GM12875 (cell line): ENCODE measurements around the gene EVL.

Source experiments
- H3K4me3 ChIP-seq: one replicate; pipeline ENCODE4 v1.5.1; 2011; ENCODE audit warnings: low read depth, low read length, control low read depth
- TF ChIP-seq, protein P1 (sequence below): IDR thresholded peaks from 2 replicates; pipeline ENCODE4 v1.5.1; 2011; ENCODE audit warnings: low read depth, mild to moderate bottlenecking, control low read depth, inconsistent platforms, low read length, moderate library complexity, borderline replicate concordance; ENCODE audit not compliant: insufficient read depth

EVL gene

DNA sequence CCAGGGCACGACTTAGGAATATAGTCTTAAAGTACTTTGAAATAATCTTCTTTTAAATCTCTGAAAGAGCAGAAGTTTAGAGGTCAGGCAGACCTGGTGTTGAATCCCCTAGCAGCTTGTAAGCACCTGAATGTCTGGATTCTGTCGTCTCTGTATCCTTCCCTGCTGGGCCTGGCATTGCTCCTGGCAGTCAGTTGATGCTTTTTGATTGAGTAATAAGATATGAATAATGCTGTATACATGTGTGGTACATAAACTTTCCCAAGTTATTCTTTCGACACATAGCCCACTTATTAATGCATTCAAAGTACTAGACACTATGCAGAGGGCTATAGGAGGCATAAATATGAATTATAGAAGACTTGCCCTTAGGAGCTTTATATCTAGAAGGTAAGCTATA, 31.4 kb downstream of the EVL start:
- no peak overlapping the region for H3K4me3 ChIP-seq
- TF ChIP-seq, protein P1, sequence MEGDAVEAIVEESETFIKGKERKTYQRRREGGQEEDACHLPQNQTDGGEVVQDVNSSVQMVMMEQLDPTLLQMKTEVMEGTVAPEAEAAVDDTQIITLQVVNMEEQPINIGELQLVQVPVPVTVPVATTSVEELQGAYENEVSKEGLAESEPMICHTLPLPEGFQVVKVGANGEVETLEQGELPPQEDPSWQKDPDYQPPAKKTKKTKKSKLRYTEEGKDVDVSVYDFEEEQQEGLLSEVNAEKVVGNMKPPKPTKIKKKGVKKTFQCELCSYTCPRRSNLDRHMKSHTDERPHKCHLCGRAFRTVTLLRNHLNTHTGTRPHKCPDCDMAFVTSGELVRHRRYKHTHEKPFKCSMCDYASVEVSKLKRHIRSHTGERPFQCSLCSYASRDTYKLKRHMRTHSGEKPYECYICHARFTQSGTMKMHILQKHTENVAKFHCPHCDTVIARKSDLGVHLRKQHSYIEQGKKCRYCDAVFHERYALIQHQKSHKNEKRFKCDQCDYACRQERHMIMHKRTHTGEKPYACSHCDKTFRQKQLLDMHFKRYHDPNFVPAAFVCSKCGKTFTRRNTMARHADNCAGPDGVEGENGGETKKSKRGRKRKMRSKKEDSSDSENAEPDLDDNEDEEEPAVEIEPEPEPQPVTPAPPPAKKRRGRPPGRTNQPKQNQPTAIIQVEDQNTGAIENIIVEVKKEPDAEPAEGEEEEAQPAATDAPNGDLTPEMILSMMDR, result no peak

DNA sequence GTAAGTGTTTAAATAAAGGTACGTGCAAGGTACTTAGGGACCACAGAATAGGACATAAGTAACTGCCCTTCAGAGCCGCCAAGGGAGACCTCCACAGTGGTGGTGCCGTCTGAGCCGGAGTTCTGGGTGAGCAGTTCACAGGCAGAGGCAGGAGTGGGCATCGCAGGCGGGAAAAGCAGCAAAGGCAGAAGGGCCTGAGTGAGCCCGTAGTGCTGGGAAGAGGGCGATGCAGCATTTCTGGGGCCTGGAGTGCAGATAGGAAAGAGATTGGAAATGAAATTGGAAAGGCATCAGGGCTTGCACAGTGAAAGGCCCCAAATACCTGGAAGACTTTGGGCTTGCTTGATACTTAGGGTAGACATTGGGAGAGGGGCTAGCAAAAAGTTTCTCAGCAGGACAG, 32.9 kb downstream of the EVL start:
- no peak overlapping the region for H3K4me3 ChIP-seq
- TF ChIP-seq, protein P1, result no peak

DNA sequence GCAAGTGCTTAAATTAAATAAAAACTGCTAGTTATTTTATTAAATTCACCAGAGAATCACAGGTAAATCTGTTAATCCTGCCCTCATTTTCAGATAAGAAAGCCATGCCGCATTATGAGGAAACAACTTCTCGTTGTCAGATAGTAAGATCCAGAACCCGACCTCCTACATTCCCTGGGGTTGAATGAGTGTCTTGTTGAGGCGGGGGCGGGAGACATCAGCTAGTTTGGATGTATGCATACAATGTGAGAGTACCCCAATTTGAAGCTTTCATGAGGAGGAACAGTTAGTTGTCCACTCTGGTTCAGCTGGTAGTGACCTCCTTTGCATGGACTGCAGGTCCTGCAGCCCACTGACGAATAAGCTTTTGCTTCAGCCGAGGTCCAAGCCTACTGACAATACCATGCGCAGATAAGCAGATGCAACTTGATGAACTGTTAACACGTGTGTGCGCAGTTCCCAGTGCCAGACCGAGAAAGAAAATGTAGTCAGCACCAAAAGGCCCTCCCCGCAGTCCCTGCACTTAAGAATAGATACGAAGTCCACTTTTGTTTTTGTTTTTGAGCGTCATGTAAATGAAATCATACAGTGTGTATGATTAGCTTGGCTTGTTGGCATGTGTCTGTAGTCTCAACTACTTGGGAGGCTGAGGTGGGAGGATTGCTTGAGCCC, 34.9 kb downstream of the EVL start:
- TF ChIP-seq, protein P1, result no peak
- no peak overlapping the region for H3K4me3 ChIP-seq

DNA sequence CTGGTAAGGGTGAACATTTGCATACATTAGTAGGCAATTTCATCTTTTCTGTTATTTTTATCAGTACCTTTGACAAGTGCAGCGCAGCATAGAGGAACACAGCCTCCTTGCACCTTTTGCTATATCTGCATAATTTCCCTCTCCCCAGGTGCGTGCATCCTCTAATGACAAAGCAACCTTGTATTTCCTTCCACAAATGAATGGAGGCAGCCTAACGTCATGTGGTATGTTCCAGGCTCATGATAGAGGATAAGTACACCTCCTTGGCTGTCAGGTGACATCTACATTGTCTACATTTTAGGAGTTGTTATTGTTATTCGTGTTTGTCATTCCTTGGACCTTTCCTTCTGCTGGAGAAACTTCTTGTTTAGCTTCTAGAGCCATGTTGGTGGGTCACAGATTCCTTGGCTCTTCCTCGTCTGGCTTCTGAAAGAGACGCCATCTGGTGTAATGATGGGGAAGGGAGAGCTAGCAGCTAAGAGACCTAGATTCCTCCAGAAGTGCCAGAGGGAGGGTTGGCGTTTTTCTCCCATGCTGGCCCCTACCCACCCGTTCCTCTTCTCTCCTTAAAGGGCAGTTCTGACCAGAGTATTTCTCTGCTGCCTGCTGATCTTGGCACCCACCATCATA, 37.0 kb downstream of the EVL start:
- TF ChIP-seq, protein P1, result no peak
- H3K4me3 ChIP-seq, result no peak overlapping the region

DNA sequence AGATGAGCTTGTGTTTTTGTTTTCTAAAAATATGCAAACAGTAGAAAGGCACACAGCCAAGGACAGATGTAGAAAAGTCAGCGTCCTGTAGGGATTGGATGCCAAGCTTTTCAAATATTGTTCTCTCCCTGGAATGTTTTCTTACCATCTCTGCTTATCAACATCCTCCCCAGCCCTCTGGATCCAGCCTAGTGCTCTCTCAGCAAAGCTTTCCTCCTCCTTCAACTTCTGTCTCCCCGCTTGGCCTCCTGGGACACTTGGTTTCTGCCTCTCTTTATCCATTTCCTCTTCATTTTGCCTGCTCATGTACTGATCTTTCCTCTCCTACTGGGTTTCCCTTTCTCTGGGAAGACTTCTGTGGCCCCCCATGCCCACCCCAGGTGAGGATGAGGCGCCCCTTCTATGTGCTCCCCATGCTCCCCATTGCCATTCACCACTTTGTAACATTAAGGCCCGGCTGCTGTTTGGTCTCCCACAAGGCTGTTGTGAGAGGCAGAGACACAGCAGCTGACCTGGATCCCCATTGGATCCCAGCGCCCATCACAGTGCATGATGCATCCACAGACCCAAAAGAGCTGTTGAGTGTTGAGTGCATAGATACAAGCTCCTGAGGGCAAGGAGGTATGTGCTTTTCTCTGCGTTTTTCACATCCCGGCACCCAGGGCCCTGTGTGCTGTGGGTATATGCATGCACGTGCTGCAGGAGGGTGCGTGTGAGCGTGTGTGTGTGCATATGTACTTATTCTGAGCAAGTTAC, 38.2 kb downstream of the EVL start:
- H3K4me3 ChIP-seq, result no peak overlapping the region
- TF ChIP-seq, protein P1, result no peak

DNA sequence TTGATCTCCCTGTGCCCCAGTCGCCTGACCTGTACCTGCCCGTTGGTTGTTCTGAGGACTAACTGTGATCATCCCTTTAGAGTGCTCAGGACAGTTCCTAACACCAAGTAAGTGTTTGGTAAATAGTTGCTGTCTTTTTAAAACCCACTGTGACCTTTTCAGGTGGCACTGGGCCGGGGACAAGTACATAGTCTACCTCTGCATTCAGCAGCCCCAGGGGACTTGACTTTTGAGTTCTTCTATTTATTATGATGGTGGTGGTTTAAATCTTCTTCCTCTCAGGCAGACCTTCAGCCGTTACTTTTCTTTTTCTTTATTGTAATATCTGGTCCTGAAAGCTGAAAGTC, 38.8 kb downstream of the EVL start:
- no peak overlapping the region for H3K4me3 ChIP-seq
- TF ChIP-seq, protein P1, result no peak
